Activated naive CD4-positive, alpha-beta T cell treated with anti-CD3 and anti-CD28 coated beads, Interleukin-2, amount 10 ng/mL, durations not matched to agents 7 days and 5 days (primary cell): ENCODE results near the gene NACA2.
"Not testable (repeated sequence)": the region's sequence is repeated elsewhere in the genome, so short reads cannot be mapped to it uniquely, and the experiment has no call there.

Source experiments
- CTCF ChIA-PET: fragments of 350-600 bp; sonication (Branson Sonifier 250); formaldehyde crosslinking; loops from one replicate; lab custom pipeline; 2021; ENCODE audit warnings: antibody characterized with exemption; lab: Charles Lee
- DNase-seq: peaks from one replicate; pipeline ENCODE4 v3.0.0-alpha.2; 2020
- H3K27ac Mint-ChIP-seq: one replicate; pipeline ENCODE4 v1.8.0; 2021; ENCODE audit warnings: mild to moderate bottlenecking, moderate library complexity, mixed read lengths
- H3K27me3 Mint-ChIP-seq: one replicate; pipeline ENCODE4 v1.8.0; 2021; ENCODE audit warnings: mild to moderate bottlenecking, mixed read lengths
- H3K36me3 Mint-ChIP-seq: one replicate; pipeline ENCODE4 v1.8.0; 2021; ENCODE audit warnings: mixed read lengths
- H3K4me1 Mint-ChIP-seq: one replicate; pipeline ENCODE4 v1.8.0; 2021; ENCODE audit warnings: mixed read lengths
- H3K4me3 Mint-ChIP-seq: one replicate; pipeline ENCODE4 v1.8.0; 2021; ENCODE audit warnings: mild to moderate bottlenecking, moderate library complexity, mixed read lengths
- H3K9me3 Mint-ChIP-seq: one replicate; pipeline ENCODE4 v1.8.0; 2021; ENCODE audit warnings: mixed read lengths

The NACA2 gene

GRCh38 chr17:61591930-61592329, 911 bp upstream of the NACA2 start:
- Mint-ChIP-seq H3K36me3 (no peaks in the 10 kb centered on the region), H3K27ac (no peak overlapping the region), H3K4me1 (no peaks in the 10 kb centered on the region), H3K9me3 (no peaks in the 10 kb centered on the region), H3K4me3 (no peak overlapping the region), H3K27me3 (peaks cover 23% of the 10 kb centered on the region)
- no peak for DNase-seq
- CTCF ChIA-PET: no interaction called here

GRCh38 chr17:61589990-61590389, 1.0 kb downstream of the NACA2 start:
- no peak overlapping the region for H3K27ac Mint-ChIP-seq
- DNase-seq: no peak
- peaks cover 11% of the 10 kb centered on the region for H3K27me3 Mint-ChIP-seq
- no peaks in the 10 kb centered on the region for H3K36me3 Mint-ChIP-seq
- no peaks in the 10 kb centered on the region for H3K9me3 Mint-ChIP-seq
- no peak overlapping the region for H3K4me3 Mint-ChIP-seq
- CTCF ChIA-PET: no interaction called here
- no peaks in the 10 kb centered on the region for H3K4me1 Mint-ChIP-seq

DNA sequence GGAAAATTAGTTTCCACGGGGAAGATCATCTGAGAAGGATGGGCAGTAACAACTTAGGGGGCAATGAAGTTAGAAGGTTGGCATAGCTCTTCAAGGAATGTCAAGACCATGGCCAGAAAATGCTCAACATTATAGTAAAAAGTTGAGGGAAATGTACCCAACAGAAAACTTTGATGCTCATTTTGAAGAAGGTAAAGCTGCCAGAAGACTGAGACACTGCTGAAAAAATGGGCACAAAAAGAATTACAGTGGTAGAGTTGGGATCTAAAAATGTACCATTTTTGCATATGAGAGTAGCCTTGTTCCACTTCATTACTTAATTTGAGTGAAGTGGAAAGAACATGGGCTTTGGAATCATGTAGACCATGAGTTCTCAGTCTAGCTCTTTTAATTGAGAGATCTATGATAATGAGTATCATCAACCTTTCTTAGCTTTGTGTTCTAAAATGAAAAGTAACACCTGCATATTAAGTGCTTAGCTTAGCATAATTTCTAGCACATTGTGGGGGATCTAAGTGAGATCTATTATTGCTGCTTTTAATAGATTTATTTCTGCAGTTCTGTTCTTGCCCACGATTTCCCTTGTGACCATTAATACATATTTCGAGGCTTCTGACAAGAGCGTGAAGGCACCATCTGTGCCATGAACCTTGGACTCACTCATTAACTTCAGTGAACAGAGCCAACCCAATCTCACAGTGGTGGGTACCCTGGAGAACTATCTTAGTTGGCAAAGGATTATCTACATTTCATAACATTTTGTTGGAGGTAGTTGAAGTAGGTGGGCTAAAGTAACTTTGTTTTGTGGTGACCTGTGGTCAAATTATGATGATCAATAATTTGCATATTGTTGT, 3.0 kb downstream of the NACA2 start:
- DNase-seq: no peak
- no peak overlapping the region for H3K4me3 Mint-ChIP-seq
- no peaks in the 10 kb centered on the region for H3K4me1 Mint-ChIP-seq
- peaks cover 2% of the 10 kb centered on the region for H3K27me3 Mint-ChIP-seq
- H3K36me3 Mint-ChIP-seq: no peaks in the 10 kb centered on the region
- H3K9me3 Mint-ChIP-seq: no peaks in the 10 kb centered on the region
- CTCF ChIA-PET: no interaction called here
- no peak overlapping the region for H3K27ac Mint-ChIP-seq

DNA sequence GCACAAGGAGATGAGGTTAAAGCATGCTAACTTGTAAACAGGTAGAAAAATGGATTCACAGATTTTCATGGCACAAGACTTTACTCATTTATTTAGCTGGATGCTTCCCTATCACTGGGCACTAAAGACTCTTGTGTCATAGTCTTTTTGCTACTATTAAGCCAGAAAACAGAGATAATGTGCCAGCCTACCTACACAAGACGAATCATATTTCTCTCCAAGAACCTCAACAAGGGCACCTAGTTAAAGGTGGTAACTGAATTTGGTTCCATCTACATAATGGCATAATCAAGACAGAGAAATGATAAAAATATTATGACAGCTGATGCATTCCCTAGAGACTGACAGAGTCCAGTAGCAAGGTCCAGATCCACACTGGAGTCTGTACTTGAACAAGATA, 3.8 kb downstream of the NACA2 start:
- H3K9me3 Mint-ChIP-seq: no peaks in the 10 kb centered on the region
- H3K27ac Mint-ChIP-seq: no peak overlapping the region
- H3K36me3 Mint-ChIP-seq: no peaks in the 10 kb centered on the region
- no peaks in the 10 kb centered on the region for H3K4me1 Mint-ChIP-seq
- no peak for DNase-seq
- no peaks in the 10 kb centered on the region for H3K27me3 Mint-ChIP-seq
- no peak overlapping the region for H3K4me3 Mint-ChIP-seq
- CTCF ChIA-PET: no interaction called here

DNA sequence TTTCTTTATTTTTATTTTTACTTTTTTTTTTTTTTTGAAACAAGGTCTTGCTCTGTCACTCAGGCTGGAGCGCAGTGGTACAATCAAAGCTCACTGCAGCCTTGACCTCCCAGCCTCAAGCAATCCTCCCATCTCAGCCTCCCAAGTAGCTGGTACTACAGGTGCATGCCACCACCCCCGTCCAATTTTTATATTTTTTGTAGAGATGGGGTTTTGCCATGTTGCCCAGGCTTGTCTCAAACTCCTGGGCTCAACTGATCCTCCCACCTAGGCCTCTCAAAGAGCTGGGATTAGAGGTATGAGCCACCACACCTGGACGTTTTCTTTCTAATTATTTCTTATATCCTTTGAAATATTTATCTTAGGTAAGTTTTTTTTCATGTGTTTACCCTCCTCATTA, 4.4 kb downstream of the NACA2 start:
- H3K27ac Mint-ChIP-seq, H3K27me3 Mint-ChIP-seq, H3K36me3 Mint-ChIP-seq, H3K4me1 Mint-ChIP-seq, DNase-seq, CTCF ChIA-PET, H3K9me3 Mint-ChIP-seq, H3K4me3 Mint-ChIP-seq: not testable (repeated sequence)

DNA sequence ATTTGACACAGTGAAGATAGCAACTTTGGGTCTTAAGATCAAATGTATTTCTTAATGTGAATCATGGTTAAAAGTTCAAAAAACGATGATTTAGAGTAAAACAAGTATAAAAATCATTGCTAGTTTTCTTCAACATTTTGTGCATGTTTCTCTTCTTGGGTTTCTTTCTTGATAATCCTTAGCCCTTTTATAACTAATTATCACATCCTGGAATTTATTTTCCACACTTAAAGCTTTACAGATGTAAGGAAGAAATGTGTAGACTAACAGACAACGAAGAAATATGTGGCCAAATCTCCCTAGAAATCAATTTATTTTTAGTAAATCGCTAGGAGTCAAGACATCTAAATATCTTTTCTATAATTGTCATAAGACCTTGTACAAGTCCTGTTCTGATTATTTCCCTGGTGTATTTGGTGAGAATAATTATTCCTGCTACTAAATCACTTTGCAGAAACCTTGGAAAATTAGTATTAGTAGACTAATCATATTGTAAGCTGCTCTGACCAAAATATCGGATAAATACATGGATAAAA, 4.9 kb downstream of the NACA2 start:
- no peaks in the 10 kb centered on the region for H3K36me3 Mint-ChIP-seq

DNA sequence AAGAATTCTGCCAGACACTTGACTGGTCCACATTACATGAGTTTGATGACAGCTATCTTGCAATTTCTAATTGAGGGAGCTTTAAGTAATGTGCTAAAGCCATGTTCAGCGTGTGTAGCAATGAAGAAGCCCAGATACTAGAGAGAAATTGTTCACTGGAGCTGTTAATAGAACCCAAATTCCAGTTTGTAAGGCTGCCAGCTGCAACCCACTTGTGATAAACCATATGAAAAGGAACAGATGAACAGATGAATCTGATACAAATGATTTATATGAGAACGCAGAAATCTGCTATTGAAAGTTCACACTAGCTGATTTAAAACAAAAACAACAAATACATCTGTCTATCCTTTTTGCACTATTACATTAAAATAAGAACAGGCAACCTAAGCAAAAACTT, 6.2 kb downstream of the NACA2 start:
- Mint-ChIP-seq H3K9me3 (no peaks in the 10 kb centered on the region), H3K27ac (no peak overlapping the region), H3K4me1 (no peaks in the 10 kb centered on the region), H3K4me3 (no peak overlapping the region), H3K27me3 (no peaks in the 10 kb centered on the region), H3K36me3 (no peaks in the 10 kb centered on the region)
- DNase-seq: no peak
- CTCF ChIA-PET: no interaction called here

More for the DNA sequence above, 4.9 kb downstream of the NACA2 start:
- CTCF ChIA-PET: no interaction called here
- DNase-seq: no peak
- Mint-ChIP-seq H3K4me1 (no peaks in the 10 kb centered on the region), H3K27me3 (no peaks in the 10 kb centered on the region), H3K4me3 (no peak overlapping the region), H3K27ac (no peak overlapping the region), H3K9me3 (no peaks in the 10 kb centered on the region)

DNA sequence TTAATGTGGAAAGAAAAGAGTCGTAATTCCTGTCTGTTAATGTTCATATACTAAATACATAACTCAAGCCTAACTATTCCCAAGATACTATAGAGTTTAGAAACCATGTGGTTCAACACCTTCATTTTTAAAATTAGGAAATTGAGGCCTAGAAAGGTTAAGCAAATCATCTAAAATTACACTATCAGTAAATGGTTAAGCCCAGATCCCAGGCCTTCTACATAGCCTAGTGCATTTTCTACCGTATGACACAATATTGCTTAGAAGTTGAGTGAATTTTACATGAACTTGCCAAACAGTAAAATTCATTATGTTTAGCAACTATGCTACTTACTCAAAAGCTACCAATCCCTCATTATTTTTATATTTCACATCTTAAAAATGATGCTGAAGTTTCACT, 6.8 kb downstream of the NACA2 start:
- Mint-ChIP-seq H3K27ac (no peak overlapping the region), H3K4me1 (no peaks in the 10 kb centered on the region), H3K9me3 (no peaks in the 10 kb centered on the region), H3K27me3 (no peaks in the 10 kb centered on the region), H3K4me3 (no peak overlapping the region), H3K36me3 (no peaks in the 10 kb centered on the region)
- DNase-seq: no peak
- CTCF ChIA-PET: no interaction called here

DNA sequence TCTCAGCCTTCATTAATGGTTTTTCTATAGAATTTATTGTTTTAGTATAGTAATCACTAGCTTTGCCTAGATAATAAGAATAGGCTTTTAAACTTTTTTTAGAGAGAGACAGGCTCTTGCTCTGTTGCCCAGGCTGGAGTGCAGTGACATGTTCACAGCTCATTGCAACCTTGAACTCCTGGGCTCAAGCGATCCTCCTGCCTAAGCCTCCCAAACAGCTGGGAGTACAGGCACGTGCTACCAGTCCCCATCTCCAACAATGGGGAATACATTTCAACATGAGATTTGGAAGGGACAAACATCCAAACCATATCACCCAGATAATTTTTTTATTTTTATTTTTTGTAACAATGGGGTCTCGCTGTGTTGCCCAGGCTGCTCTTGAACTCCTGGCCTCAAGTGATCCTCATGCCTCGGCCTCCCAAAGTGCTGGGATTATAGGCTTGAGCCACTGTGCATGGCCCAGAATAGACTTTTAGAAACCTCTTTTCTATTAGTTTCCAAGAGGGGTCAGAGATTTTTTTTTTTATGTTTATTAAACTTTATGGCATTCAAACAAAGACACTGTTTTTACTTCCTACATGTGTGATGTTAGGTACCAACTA, 7.3 kb downstream of the NACA2 start:
- H3K36me3 Mint-ChIP-seq: no peaks in the 10 kb centered on the region
- DNase-seq: no peak
- CTCF ChIA-PET: interaction anchor here (0.8 to 1.1 kb wide), 2 partner anchors 192 to 611 kb away, joined by 3 read pairs; no protein-coding TSS in a partner anchor
- no peaks in the 10 kb centered on the region for H3K4me1 Mint-ChIP-seq
- H3K27ac Mint-ChIP-seq: no peak overlapping the region
- no peaks in the 10 kb centered on the region for H3K27me3 Mint-ChIP-seq
- no peak overlapping the region for H3K4me3 Mint-ChIP-seq
- no peaks in the 10 kb centered on the region for H3K9me3 Mint-ChIP-seq

- no peak overlapping the region for H3K27ac Mint-ChIP-seq
- no peaks in the 10 kb centered on the region for H3K9me3 Mint-ChIP-seq
- no peak for DNase-seq
- H3K4me3 Mint-ChIP-seq: no peak overlapping the region
- H3K36me3 Mint-ChIP-seq: no peaks in the 10 kb centered on the region
- CTCF ChIA-PET: interaction anchor here (0.8 to 1.1 kb wide), 3 partner anchors 170 to 611 kb away, joined by 3 to 4 read pairs (median 3); no protein-coding TSS in a partner anchor
- no peaks in the 10 kb centered on the region for H3K4me1 Mint-ChIP-seq
- H3K27me3 Mint-ChIP-seq: no peaks in the 10 kb centered on the region
These were observed 7.8 kb downstream of the NACA2 start for GRCh38 chr17:61583242-61583641.

- H3K9me3 Mint-ChIP-seq: no peaks in the 10 kb centered on the region
- CTCF ChIA-PET: interaction anchor here (0.9 to 1.1 kb wide), 2 partner anchors 170 to 610 kb away, joined by 3 to 4 read pairs; no protein-coding TSS in a partner anchor
- H3K4me3 Mint-ChIP-seq: no peak overlapping the region
- H3K4me1 Mint-ChIP-seq: no peaks in the 10 kb centered on the region
- no peak overlapping the region for H3K27ac Mint-ChIP-seq
- DNase-seq: no peak
- H3K27me3 Mint-ChIP-seq: no peaks in the 10 kb centered on the region
- no peaks in the 10 kb centered on the region for H3K36me3 Mint-ChIP-seq
These were observed 8.4 kb downstream of the NACA2 start for GRCh38 chr17:61582593-61582992.

GRCh38 chr17:61581611-61582349, 9.2 kb downstream of the NACA2 start:
- no peaks in the 10 kb centered on the region for H3K9me3 Mint-ChIP-seq
- H3K4me3 Mint-ChIP-seq: no peak overlapping the region
- CTCF ChIA-PET: no interaction called here
- H3K27ac Mint-ChIP-seq: no peak overlapping the region
- H3K36me3 Mint-ChIP-seq: no peaks in the 10 kb centered on the region
- no peak for DNase-seq
- H3K27me3 Mint-ChIP-seq: no peaks in the 10 kb centered on the region
- H3K4me1 Mint-ChIP-seq: no peaks in the 10 kb centered on the region

- CTCF ChIA-PET: no interaction called here
- H3K36me3 Mint-ChIP-seq: no peaks in the 10 kb centered on the region
- no peak overlapping the region for H3K4me3 Mint-ChIP-seq
- no peak overlapping the region for H3K27ac Mint-ChIP-seq
- H3K4me1 Mint-ChIP-seq: no peaks in the 10 kb centered on the region
- H3K9me3 Mint-ChIP-seq: no peaks in the 10 kb centered on the region
- no peak for DNase-seq
- H3K27me3 Mint-ChIP-seq: peaks cover 6% of the 10 kb centered on the region
These were observed 10.5 kb downstream of the NACA2 start for GRCh38 chr17:61580502-61580901.

DNA sequence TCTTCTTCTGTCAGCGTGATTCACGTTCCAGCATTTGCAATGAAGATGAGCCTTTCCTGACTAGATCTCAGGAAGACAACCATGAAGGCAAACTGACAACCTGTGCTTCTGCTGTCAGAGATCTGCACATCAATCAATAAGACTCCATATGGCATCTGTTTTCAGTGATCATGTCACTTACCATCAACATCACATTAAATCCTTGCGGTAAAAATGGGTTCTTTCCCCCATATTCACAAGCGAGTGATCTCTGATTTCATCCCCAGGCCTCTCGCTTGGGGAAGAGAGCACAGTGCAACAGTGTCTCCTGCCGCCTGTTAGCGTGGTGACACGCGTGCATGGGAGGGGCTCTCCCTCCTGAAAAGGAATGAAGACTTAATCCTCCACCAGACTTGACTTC, 11.1 kb downstream of the NACA2 start:
- no peak for DNase-seq
- H3K36me3 Mint-ChIP-seq: no peaks in the 10 kb centered on the region
- H3K9me3 Mint-ChIP-seq: no peaks in the 10 kb centered on the region
- no peaks in the 10 kb centered on the region for H3K4me1 Mint-ChIP-seq
- no peak overlapping the region for H3K4me3 Mint-ChIP-seq
- CTCF ChIA-PET: no interaction called here
- peaks cover 9% of the 10 kb centered on the region for H3K27me3 Mint-ChIP-seq
- no peak overlapping the region for H3K27ac Mint-ChIP-seq
